Mesothelial cell of epicardium (in vitro differentiated cells): ENCODE measurements around the gene TRAP1. TPM values are rescaled to one million over a fixed set of nuclear protein-coding genes. Genes with fewer than 3 reads are reported as not detected.

ENCODE experiments used
- DNase-seq, 2 experiments: peaks; one replicate each; pipeline ENCODE4 v3.0.0; 2021; ENCODE audit warnings: low spot score in 2 of 2; ENCODE audit not compliant: unreplicated experiment in 2 of 2
- H3K27ac Mint-ChIP-seq: 2 replicates; pipeline ENCODE4 v1.8.0; 2021; ENCODE audit warnings: mixed read lengths
- H3K27me3 Mint-ChIP-seq: 2 replicates; pipeline ENCODE4 v1.8.0; 2021; ENCODE audit warnings: low read depth, mixed read lengths
- H3K36me3 Mint-ChIP-seq: 2 replicates; pipeline ENCODE4 v1.8.0; 2021; ENCODE audit warnings: mixed read lengths
- H3K4me1 Mint-ChIP-seq: 2 replicates; pipeline ENCODE4 v1.8.0; 2021; ENCODE audit warnings: mixed read lengths
- H3K4me3 Mint-ChIP-seq: 2 replicates; pipeline ENCODE4 v1.8.0; 2021; ENCODE audit warnings: mild to moderate bottlenecking, moderate library complexity, mixed read lengths
- H3K9me3 Mint-ChIP-seq: 2 replicates; pipeline ENCODE4 v1.8.0; 2021; ENCODE audit warnings: mixed read lengths
- CTCF ChIP-seq: fragments of 200-600 bp; sonication (generic); IDR thresholded peaks from one replicate; pipeline ENCODE4 v1.5.0; 2021; ENCODE audit warnings: antibody characterized with exemption; ENCODE audit not compliant: unreplicated experiment
- total RNA-seq: library from RNA; stranded (reverse); gene quantifications from 3 replicates; pipeline ENCODE4 v1.2.1, GENCODE V29; 2021

The TRAP1 gene
- total RNA-seq, 1 donor from 2014 or later, result 149 TPM

- Mint-ChIP-seq H3K4me3 (no peak overlapping the region), H3K27me3 (no peaks in the 10 kb centered on the region), H3K4me1 (peaks cover 20% of the 10 kb centered on the region), H3K27ac (peak overlapping the region; percentile 50), H3K36me3 (peaks cover under 1% of the 10 kb centered on the region), H3K9me3 (no peaks in the 10 kb centered on the region)
- no peak for TF ChIP-seq CTCF
- peak in 1 of 2 experiments; percentile 24 for DNase-seq
These were observed 70.9 kb downstream of the TRAP1 start for GRCh38 chr16:3646348-3646920.

GRCh38 chr16:3645504-3646347 lies 71.6 kb downstream of the TRAP1 start:
- TF ChIP-seq CTCF, result no peak
- peaks cover 20% of the 10 kb centered on the region for H3K4me1 Mint-ChIP-seq
- H3K4me3 Mint-ChIP-seq, result no peak overlapping the region
- no peaks in the 10 kb centered on the region for H3K27me3 Mint-ChIP-seq
- no peaks in the 10 kb centered on the region for H3K9me3 Mint-ChIP-seq
- H3K27ac Mint-ChIP-seq, result peak overlapping the region; percentile 87
- peak in 1 of 2 experiments; percentile 51 for DNase-seq
- H3K36me3 Mint-ChIP-seq, result no peaks in the 10 kb centered on the region

GRCh38 chr16:3645108-3645503 lies 72.2 kb downstream of the TRAP1 start:
- TF ChIP-seq CTCF, result no peak
- Mint-ChIP-seq H3K27me3 (no peaks in the 10 kb centered on the region), H3K4me1 (peaks cover 23% of the 10 kb centered on the region), H3K27ac (peak overlapping the region; percentile 87), H3K4me3 (no peak overlapping the region), H3K36me3 (peaks cover 2% of the 10 kb centered on the region), H3K9me3 (no peaks in the 10 kb centered on the region)
- DNase-seq, result no peak

- peaks cover 6% of the 10 kb centered on the region for H3K9me3 Mint-ChIP-seq
- peak in 1 of 2 experiments; percentile 22 for DNase-seq
- H3K4me3 Mint-ChIP-seq, result no peak overlapping the region
- peaks cover 7% of the 10 kb centered on the region for H3K36me3 Mint-ChIP-seq
- H3K27ac Mint-ChIP-seq, result peak overlapping the region; percentile 56
- no peak for TF ChIP-seq CTCF
- H3K4me1 Mint-ChIP-seq, result peaks cover 29% of the 10 kb centered on the region
- H3K27me3 Mint-ChIP-seq, result no peaks in the 10 kb centered on the region
These were observed 74.1 kb downstream of the TRAP1 start for GRCh38 chr16:3643095-3643730.

GRCh38 chr16:3642397-3643094 lies 74.8 kb downstream of the TRAP1 start:
- Mint-ChIP-seq H3K4me3 (no peak overlapping the region), H3K27ac (peak overlapping the region; percentile 56), H3K9me3 (peaks cover 6% of the 10 kb centered on the region), H3K4me1 (peaks cover 33% of the 10 kb centered on the region), H3K36me3 (peaks cover 7% of the 10 kb centered on the region), H3K27me3 (no peaks in the 10 kb centered on the region)
- DNase-seq, result peak in 1 of 2 experiments; percentile 43
- no peak for TF ChIP-seq CTCF
